T1000 (cell line): Measurements from ENCODE around the gene CAMKV.
"Not testable (repeated sequence)": the region's sequence is repeated elsewhere in the genome, so short reads cannot be mapped to it uniquely, and the experiment has no call there.

Source experiments
- DNase-seq: peaks from one replicate; lab custom pipeline; 2025; ENCODE audit warnings: mixed read lengths; lab: John Stamatoyannopoulos, UW

The CAMKV gene, protein sequence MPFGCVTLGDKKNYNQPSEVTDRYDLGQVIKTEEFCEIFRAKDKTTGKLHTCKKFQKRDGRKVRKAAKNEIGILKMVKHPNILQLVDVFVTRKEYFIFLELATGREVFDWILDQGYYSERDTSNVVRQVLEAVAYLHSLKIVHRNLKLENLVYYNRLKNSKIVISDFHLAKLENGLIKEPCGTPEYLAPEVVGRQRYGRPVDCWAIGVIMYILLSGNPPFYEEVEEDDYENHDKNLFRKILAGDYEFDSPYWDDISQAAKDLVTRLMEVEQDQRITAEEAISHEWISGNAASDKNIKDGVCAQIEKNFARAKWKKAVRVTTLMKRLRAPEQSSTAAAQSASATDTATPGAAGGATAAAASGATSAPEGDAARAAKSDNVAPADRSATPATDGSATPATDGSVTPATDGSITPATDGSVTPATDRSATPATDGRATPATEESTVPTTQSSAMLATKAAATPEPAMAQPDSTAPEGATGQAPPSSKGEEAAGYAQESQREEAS

GRCh38 chr3:49869525-49870126 is at the start of gene CAMKV:
TSS of gene CAMKV (minus strand) at chr3:49869906. CDS start at chr3:49862388, 7,518 bp downstream.
- no peak for DNase-seq

DNA sequence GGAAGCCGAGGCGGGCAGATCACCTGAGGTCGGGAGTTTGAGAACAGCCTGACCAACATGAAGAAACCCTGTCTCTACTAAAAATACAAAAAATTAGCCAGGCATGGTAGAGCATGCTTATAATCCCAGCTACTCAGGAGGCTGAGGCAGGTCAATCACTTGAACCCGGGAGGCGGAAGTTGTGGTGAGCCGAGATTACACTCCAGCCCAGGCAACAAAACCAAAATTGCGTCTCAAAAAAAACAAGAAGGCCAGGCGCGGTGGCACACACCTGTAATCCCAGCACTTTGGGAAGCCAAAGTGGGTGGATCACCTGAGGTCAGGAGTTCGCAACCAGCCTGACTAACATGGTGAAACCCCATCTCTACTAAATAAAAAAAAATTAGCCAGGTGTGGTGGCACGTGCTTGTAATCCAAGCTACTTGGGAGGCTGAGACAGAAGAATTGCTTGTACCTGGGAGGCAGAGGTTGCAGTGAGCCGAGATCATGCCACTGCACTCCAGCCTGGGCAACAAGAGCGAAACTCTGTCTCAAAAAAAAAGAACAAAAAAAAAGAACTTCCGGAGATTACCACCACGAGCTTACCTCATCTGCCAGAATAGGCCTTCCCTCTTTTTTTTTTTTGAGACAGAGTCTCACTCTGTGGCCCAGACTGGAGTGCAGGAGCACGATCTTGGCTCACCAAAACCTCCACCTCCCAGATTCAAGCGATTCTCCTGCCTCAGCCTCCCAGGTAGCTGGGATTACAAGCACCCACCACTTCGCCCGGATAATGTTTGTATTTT is 48.3 kb upstream of the CAMKV start:
- not testable (repeated sequence) for DNase-seq

- DNase-seq, result no peak
Observed at GRCh38 chr3:49916686-49917085, 47.0 kb upstream of the CAMKV start.

- DNase-seq, result no peak
Observed at GRCh38 chr3:49914906-49915305, 45.2 kb upstream of the CAMKV start.

GRCh38 chr3:49912881-49913281 is 43.2 kb upstream of the CAMKV start:
- DNase-seq, result no peak

DNA sequence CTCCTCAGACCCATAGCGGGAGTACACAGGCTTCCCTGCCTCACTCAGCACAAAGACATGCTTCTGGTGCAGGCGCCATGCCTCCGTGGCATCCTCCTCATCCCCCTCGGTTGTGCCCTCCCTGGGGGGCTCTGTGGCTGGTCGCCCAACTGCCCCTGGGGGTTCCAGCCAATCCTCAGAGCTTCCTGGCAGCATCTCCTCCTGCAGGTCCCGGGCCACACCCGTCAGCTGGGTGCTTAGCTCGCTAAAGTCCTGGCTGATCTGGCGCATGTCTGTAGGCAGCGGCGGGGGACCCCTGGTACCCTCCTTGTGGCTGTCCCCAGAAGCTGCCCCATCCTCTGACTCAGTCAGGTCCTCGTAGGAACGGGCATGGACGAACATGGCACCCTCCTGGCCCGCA is 41.9 kb upstream of the CAMKV start:
- DNase-seq, result no peak

- no peak for DNase-seq
Observed at GRCh38 chr3:49911124-49911420, 41.4 kb upstream of the CAMKV start.

- DNase-seq, result no peak
Observed at GRCh38 chr3:49910409-49911123, 40.9 kb upstream of the CAMKV start.

- no peak for DNase-seq
Observed at GRCh38 chr3:49908373-49909199, 38.9 kb upstream of the CAMKV start.

- no peak for DNase-seq
Observed at GRCh38 chr3:49906073-49906743, 36.5 kb upstream of the CAMKV start.

- not testable (repeated sequence) for DNase-seq
Observed at GRCh38 chr3:49904448-49904847, 34.7 kb upstream of the CAMKV start.

- no peak for DNase-seq
Observed at GRCh38 chr3:49903451-49904424, 34.0 kb upstream of the CAMKV start, which contains the start of gene MST1R. TSS of gene MST1R (minus strand) at chr3:49903873. CDS start at chr3:49903609, 264 bp downstream.

DNA sequence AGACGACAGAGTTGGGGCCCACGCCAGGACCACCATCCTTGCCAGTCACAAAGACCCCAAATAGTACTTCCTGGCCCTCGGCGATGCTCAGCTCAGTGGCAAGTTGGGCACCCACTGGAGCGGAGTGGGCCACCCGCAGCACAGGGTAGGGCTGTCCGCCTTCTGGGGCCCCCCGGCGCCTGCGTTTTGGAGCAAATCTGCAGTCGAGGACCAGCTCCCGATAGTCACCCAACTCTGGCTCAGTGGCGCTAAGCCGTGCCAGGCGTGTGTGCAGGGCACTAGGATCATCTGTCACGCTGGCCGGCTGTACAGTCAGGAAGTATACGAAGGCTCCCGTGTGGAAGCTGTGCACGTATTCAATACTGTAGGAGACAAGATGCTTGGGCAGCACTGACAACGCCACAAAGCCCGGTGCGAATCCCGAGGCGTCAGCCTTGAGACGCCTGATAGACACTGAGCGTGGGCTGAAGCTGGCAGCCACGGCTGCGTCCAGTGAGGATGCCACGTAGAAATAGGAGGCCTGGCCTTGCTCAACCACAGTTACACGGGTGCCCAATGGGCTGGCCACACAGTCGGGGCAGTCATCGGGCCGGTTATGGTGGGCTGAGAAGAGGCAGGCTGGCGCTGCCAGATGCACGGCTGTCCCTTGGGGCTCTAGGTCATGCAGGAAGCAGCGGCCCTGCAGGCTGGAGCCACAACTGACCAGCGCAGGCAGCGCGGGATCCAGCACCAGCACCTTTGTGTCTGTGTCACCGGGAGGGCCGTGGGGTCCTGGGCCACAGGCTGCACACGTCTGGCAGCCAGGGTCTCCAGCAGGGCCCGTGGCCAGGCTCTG is 33.0 kb upstream of the CAMKV start:
- no peak for DNase-seq

- no peak for DNase-seq
Observed at GRCh38 chr3:49901366-49902339, 31.9 kb upstream of the CAMKV start.

DNA sequence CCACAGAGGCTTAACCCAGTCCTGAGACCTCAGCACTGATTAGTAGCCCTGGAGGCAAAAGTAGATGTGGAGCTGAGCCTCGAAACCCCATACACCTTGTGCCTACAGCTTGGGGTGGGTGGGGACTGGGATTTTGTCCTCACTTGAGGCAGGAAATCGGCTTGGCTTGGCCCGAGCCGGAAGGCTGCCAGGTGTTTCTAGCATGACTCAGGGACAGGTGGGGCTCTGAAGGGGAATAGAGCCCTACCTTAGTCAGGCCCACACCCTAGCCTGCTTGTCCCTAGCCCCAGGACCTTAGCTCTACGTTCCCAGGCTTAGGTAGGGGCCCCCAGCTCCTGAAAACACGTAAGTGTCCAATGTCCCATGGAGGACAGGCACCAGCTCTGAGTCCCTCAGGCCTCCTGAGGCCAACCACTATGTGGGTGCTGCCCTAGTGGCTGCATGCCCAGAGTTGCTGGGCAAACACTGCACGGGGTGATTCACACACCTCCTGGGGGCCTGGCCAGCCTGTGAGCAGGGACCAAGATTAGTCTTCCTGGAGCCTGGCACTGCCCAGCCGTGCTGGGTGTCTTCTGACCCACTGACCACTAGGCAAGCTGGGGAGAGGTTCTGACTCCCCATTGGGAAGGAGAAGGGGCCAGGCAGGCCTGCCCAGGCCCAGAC is 30.9 kb upstream of the CAMKV start:
- DNase-seq, result peak; percentile 72

- DNase-seq, result no peak
Observed at GRCh38 chr3:49899815-49900214, 30.1 kb upstream of the CAMKV start.

DNA sequence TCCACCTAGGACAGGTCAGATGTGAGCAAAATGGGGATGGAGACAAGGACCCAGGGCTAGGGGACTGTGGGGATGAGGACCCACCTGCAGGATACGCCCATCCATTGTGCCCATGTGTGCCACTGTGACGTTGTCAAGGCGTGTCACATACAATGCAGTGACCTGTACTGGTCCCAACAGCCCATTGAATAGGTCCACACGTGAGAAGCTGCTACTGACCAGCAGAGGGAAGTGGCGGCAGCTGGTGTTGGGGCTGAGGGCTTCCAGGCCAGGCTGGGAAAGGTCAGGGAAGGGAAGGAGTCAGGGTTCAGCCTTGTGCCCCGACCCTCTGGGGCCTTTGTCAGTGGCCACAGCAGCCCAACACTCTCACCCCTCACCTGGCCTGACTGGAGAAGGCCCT is 29.3 kb upstream of the CAMKV start:
- no peak for DNase-seq
